Naive thymus-derived CD8-positive, alpha-beta T cell (primary cell): ENCODE results near the gene LRP2. TPM values are rescaled to one million over a fixed set of nuclear protein-coding genes. Genes with fewer than 3 reads are reported as not detected.

ENCODE experiments used
- ATAC-seq, 2 donors: fragments of 150-1000 bp; cut with Tn5 transposase in 1 of 2; sonication (Bioruptor Pico), chemical (Tn5 transposase) in 1 of 2; 1 replicate in 1 of 2; 2 replicates in 1 of 2; pipeline ENCODE4 v1.10.0; 2021; ENCODE audit warnings: mild to moderate bottlenecking in 2 of 2, moderate library complexity in 2 of 2
- POLR2A ChIA-PET: fragments of 350-600 bp; sonication (Branson Sonifier 250); formaldehyde crosslinking; loops from one replicate; lab custom pipeline; 2021; ENCODE audit warnings: antibody characterized with exemption; lab: Charles Lee
- DNase-seq, 10 donors: peaks; one replicate each; pipeline versions ENCODE4 v3.0.0 to v3.0.0-alpha.2; 2020 to 2022
- H3K27ac Mint-ChIP-seq, 10 donors: one replicate each; pipeline ENCODE4 v1.8.0; 2020 to 2022; ENCODE audit warnings: mild to moderate bottlenecking in 10 of 10, mixed read lengths in 10 of 10, moderate library complexity in 4 of 10, inconsistent platforms in 1 of 10
- H3K27me3 Mint-ChIP-seq, 5 donors: one replicate each; pipeline ENCODE4 v1.8.0; 2021 to 2022; ENCODE audit warnings: mixed read lengths in 5 of 5
- H3K36me3 Mint-ChIP-seq, 3 donors: one replicate each; pipeline ENCODE4 v1.8.0; 2020 to 2022; ENCODE audit warnings: mixed read lengths in 3 of 3, mild to moderate bottlenecking in 2 of 3, inconsistent platforms in 1 of 3
- H3K4me1 Mint-ChIP-seq, 4 donors: one replicate each; pipeline ENCODE4 v1.8.0; 2021 to 2022; ENCODE audit warnings: mixed read lengths in 4 of 4
- H3K4me3 Mint-ChIP-seq, 10 donors: one replicate each; pipeline ENCODE4 v1.8.0; 2020 to 2022; ENCODE audit warnings: mild to moderate bottlenecking in 10 of 10, mixed read lengths in 10 of 10, moderate library complexity in 6 of 10, inconsistent platforms in 1 of 10
- H3K9me3 Mint-ChIP-seq, 9 donors: one replicate each; pipeline ENCODE4 v1.8.0; 2020 to 2022; ENCODE audit warnings: mixed read lengths in 9 of 9, mild to moderate bottlenecking in 3 of 9, inconsistent platforms in 1 of 9, moderate library complexity in 1 of 9
- polyA plus RNA-seq, 3 donors: library from polyadenylated mRNA; unstranded; fragments of 300-500 nt; fragmentation: Illumina TruSeq; gene quantifications; one replicate each; pipeline ENCODE4 v1.2.3, GENCODE V29; 2021
- total RNA-seq, 8 experiments: library from RNA in 2 of 8; stranded (reverse) in 2 of 8; gene quantifications; one replicate each; pipeline ENCODE4 v1.2.3 and lab custom pipeline; 2021 to 2026

Gene LRP2
- total and polyA plus RNA-seq, 5 experiments from 2014 or later, result not detected

DNA sequence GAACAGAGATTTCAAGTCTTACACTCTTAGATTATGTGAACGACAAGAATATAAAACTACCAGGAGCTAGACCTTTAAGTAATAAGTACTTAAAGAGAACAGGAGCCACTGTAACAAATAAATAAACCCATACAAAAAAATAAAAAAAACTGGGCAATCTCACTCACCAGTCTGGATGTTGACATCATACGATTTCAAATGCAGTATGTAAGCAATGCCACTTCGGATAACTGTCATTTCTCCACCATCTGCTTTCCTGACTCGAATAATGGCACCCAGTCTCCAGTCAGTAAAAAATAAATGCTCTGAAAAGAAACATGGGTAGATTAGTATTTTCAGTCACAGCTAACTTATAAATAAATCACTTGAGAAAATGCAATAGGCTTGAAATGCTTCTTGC lies 115.1 kb downstream of the LRP2 start:
- H3K27ac Mint-ChIP-seq, result no peak overlapping the region
- DNase-seq (no peak), ATAC-seq (no peak)
- H3K27me3 Mint-ChIP-seq, result peaks cover 0 to 16% (median 4%) of the 10 kb centered on the region in 5 donors
- H3K4me1 Mint-ChIP-seq, result no peaks in the 10 kb centered on the region
- POLR2A ChIA-PET, result no interaction called here
- H3K9me3 Mint-ChIP-seq, result peaks cover 0 to 11% (median 3%) of the 10 kb centered on the region in 9 donors
- H3K4me3 Mint-ChIP-seq, result no peak overlapping the region
- H3K36me3 Mint-ChIP-seq, result no peaks in the 10 kb centered on the region

DNA sequence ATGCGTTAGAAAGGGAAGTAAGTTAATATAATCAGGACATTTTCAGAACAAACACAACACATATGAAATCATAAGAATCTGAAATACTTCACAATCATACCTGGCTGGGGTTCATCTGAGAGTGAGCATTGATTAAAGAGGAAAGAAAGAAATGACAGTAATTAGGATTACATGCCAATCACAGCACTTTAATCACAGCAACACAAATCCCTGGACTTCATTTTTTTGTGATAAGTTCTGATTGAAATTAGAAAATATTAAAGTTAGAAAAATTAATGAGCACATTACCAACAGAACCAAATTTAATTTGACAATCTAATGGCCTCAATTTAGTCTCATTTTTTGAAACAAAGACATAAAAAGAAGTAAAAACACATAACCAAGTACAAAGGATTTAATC lies 121.9 kb downstream of the LRP2 start:
- no peak overlapping the region for H3K4me3 Mint-ChIP-seq
- H3K27me3 Mint-ChIP-seq, result peaks cover 2 to 16% (median 6%) of the 10 kb centered on the region in 5 donors
- no peaks in the 10 kb centered on the region for H3K4me1 Mint-ChIP-seq
- no peak for DNase-seq
- ATAC-seq, result no peak
- POLR2A ChIA-PET, result no interaction called here
- peaks cover 0 to 4% (median 0%) of the 10 kb centered on the region in 9 donors for H3K9me3 Mint-ChIP-seq
- no peaks in the 10 kb centered on the region for H3K36me3 Mint-ChIP-seq
- no peak overlapping the region for H3K27ac Mint-ChIP-seq

DNA sequence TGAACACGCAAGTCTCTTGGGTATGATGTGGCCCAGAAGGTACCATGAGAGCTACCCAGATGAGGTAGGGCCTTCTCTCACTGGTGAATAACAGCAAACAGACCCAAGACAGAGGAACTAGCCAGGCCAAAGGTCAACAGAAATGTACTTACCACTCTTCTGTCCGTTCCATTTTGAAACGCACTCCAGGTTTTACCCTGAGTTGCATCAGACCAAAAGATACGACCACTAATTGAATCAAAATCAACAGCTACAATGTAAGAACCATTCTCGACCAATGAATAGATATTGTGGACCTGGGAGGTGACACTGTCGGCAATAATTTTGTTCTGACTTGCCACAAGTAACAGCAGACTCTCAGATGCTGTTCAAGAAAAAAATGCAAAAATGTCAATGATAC lies 124.4 kb downstream of the LRP2 start:
- no peak overlapping the region for H3K27ac Mint-ChIP-seq
- ATAC-seq, result no peak
- peaks cover 0 to 16% (median 6%) of the 10 kb centered on the region in 5 donors for H3K27me3 Mint-ChIP-seq
- H3K36me3 Mint-ChIP-seq, result no peaks in the 10 kb centered on the region
- H3K9me3 Mint-ChIP-seq, result peaks cover 0 to 2% (median 0%) of the 10 kb centered on the region in 9 donors
- no peak overlapping the region for H3K4me3 Mint-ChIP-seq
- H3K4me1 Mint-ChIP-seq, result no peaks in the 10 kb centered on the region
- no peak for DNase-seq
- POLR2A ChIA-PET, result no interaction called here

DNA sequence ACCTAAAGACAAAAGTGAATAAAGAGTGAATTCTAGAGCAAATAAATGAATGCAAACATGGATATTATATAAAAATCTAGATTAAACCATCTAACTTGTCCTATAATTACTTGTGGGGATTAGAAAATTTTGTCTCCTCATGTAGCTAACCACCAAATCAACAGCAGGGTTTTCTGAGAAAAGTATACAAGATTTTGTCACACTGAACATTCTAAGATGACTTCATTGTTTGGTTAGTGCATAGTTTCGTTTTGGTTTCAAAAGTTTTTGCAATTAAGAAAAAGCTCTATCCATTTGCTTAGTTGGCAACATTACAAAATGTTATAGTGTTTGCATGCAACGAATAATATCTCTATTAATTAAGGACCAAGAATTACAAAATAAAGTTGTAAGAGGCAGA lies 125.0 kb downstream of the LRP2 start:
- ATAC-seq, result no peak
- H3K4me3 Mint-ChIP-seq, result no peak overlapping the region
- no peak for DNase-seq
- H3K9me3 Mint-ChIP-seq, result peaks cover 0 to 2% (median 0%) of the 10 kb centered on the region in 9 donors
- H3K27me3 Mint-ChIP-seq, result peaks cover 0 to 18% (median 7%) of the 10 kb centered on the region in 5 donors
- POLR2A ChIA-PET, result no interaction called here
- no peaks in the 10 kb centered on the region for H3K4me1 Mint-ChIP-seq
- H3K36me3 Mint-ChIP-seq, result no peaks in the 10 kb centered on the region
- H3K27ac Mint-ChIP-seq, result no peak overlapping the region

DNA sequence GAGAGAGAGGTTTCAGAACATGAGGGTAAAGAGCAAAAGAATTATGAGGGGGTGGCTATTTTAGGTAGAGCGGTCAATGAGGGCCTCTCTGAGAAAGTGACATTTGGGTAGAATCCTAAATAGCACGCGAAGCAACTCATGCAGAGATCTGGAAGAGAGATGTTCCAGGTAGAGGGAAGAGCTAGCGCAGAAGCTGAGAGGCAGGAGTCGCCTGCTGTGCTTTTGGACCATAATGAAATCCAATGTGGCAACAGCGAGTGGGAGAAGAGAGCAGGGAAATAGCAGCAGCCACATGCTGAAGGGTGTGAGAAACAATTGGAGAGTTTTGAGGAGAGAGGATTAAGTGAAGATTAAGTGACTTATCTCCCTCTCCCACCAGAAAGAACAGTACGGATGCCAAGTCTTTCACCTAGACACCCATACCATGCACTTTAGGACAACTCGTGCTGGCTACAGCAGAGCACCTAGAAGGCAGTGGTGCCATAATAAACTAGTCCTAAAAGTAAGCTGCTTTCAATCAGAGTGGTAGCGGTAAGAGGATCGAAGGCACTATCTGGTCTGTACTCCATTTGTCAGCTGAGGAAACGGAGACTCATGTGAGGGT lies 129.7 kb downstream of the LRP2 start:
- DNase-seq (no peak), ATAC-seq (no peak)
- Mint-ChIP-seq H3K9me3 (peaks cover 0 to 2% (median 0%) of the 10 kb centered on the region in 9 donors), H3K36me3 (no peaks in the 10 kb centered on the region), H3K27me3 (peaks cover 0 to 18% (median 4%) of the 10 kb centered on the region in 5 donors), H3K4me1 (no peaks in the 10 kb centered on the region), H3K27ac (no peak overlapping the region), H3K4me3 (no peak overlapping the region)
- POLR2A ChIA-PET, result no interaction called here

DNA sequence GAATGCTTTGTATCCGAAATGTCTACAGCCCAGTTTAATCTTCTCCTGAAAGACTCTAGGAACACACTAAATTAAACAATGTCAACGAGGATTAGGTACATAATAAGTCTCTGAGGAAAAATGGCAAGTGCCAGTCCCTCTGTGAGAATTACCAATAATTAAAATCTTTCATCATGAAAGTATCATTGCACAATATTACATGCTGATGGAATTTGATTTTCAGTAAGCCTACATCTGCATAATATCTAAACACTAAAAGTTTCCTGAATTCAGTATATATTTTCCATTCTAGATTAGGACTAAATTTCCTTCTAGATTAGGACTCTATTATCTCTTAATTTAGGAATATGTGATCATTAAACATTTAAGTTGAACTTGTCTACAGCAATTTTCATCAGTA lies 132.1 kb downstream of the LRP2 start:
- H3K4me3 Mint-ChIP-seq, result no peak overlapping the region
- no peaks in the 10 kb centered on the region for H3K36me3 Mint-ChIP-seq
- H3K9me3 Mint-ChIP-seq, result no peaks in the 10 kb centered on the region
- no peak overlapping the region for H3K27ac Mint-ChIP-seq
- peaks cover 0 to 18% (median 4%) of the 10 kb centered on the region in 5 donors for H3K27me3 Mint-ChIP-seq
- POLR2A ChIA-PET, result no interaction called here
- no peak for DNase-seq
- H3K4me1 Mint-ChIP-seq, result no peaks in the 10 kb centered on the region
- ATAC-seq, result no peak

DNA sequence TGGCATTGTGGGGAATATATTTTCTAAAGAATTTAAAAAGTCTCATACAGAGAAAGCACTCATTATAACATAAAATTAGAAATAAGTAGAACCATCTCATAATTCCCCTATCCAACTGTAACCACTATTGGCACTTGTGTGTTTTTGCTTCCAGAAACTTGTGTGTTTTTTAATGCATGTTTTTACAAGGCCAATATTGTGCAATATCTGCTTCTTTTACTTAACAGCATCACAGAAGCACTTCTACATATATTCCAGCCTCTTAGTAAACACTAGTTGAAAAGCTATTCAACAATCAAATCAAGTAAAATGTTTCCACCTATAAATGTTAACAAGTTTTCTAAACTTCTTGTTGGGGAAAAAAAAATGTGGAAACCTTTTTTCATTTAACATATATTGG lies 132.7 kb downstream of the LRP2 start:
- H3K36me3 Mint-ChIP-seq, result no peaks in the 10 kb centered on the region
- no peak overlapping the region for H3K27ac Mint-ChIP-seq
- no peaks in the 10 kb centered on the region for H3K9me3 Mint-ChIP-seq
- no peak overlapping the region for H3K4me3 Mint-ChIP-seq
- POLR2A ChIA-PET, result no interaction called here
- H3K4me1 Mint-ChIP-seq, result no peaks in the 10 kb centered on the region
- no peak for ATAC-seq
- DNase-seq, result no peak
- peaks cover 0 to 18% (median 4%) of the 10 kb centered on the region in 5 donors for H3K27me3 Mint-ChIP-seq

DNA sequence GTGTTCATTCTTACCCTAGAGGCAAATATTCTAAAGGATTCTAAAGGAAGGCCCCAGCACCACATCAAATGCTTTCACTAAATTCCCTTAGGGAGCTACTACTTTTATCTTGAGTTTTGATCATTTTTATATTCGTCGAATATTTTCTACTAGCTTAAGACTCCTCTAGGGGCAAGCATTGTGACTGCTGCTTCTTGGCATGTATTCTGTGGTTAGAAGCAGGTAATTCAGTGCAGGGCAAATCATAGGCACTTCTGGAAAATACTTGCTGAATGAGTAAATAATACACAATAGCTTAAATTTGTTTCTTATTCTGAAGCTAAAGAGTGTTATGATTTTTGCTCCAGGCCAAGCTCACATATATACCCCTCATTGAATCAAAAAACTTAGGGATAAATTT lies 136.4 kb downstream of the LRP2 start:
- no peak for DNase-seq
- Mint-ChIP-seq H3K4me3 (no peak overlapping the region), H3K27ac (no peak overlapping the region), H3K4me1 (no peaks in the 10 kb centered on the region), H3K9me3 (no peaks in the 10 kb centered on the region), H3K27me3 (peaks cover 0 to 4% (median 0%) of the 10 kb centered on the region in 5 donors), H3K36me3 (no peaks in the 10 kb centered on the region)
- no peak for ATAC-seq
- POLR2A ChIA-PET, result no interaction called here

DNA sequence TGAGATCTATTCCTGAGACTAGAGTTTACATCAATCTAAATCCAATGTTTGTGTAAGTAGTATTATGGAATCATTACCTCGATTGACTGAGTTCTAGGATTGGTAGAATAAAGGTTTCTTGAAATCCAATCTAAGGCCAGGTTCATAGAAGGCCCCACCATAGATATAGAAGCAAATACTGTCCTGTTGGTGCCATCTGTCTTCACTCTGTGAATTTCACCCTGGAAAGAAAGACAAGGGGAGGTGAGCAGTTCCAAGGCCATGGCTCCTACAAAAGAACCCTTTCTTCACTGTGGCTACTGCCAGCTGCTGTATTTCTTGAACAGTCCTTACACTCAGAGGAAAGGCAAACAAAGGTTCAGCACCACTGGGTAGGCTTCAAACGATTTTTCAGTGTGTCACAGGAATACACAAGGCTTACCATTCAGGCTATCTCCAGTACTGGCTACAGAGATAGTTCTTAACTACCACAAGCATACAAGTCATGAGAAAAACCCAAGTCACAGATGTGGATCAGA lies 137.0 kb downstream of the LRP2 start:
- POLR2A ChIA-PET, result no interaction called here
- Mint-ChIP-seq H3K27ac (no peak overlapping the region), H3K9me3 (no peaks in the 10 kb centered on the region), H3K27me3 (peaks cover 0 to 4% (median 0%) of the 10 kb centered on the region in 5 donors), H3K4me1 (no peaks in the 10 kb centered on the region), H3K36me3 (no peaks in the 10 kb centered on the region), H3K4me3 (no peak overlapping the region)
- DNase-seq, result no peak
- no peak for ATAC-seq

DNA sequence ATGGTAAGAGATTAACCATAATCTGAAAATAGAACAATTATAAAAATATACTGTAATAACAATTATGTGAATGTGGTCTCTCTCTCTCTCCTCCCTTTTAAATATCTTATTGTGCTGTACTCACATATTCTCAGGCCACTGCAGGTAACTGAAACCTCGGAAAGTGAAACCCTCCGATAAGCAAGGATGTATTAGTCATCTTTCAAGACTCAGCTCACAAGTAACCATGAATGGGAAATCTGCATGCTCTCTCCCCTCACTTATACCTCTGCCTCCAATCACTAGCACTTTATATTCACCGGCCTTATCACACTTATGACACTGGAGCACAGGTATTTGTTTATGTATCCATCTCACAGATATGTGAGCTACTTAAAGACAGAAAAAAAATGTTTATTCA lies 139.7 kb downstream of the LRP2 start:
- POLR2A ChIA-PET, result no interaction called here
- DNase-seq, result no peak
- H3K4me3 Mint-ChIP-seq, result no peak overlapping the region
- no peaks in the 10 kb centered on the region for H3K27me3 Mint-ChIP-seq
- no peak overlapping the region for H3K27ac Mint-ChIP-seq
- H3K9me3 Mint-ChIP-seq, result no peaks in the 10 kb centered on the region
- H3K36me3 Mint-ChIP-seq, result no peaks in the 10 kb centered on the region
- H3K4me1 Mint-ChIP-seq, result no peaks in the 10 kb centered on the region
- ATAC-seq, result no peak

DNA sequence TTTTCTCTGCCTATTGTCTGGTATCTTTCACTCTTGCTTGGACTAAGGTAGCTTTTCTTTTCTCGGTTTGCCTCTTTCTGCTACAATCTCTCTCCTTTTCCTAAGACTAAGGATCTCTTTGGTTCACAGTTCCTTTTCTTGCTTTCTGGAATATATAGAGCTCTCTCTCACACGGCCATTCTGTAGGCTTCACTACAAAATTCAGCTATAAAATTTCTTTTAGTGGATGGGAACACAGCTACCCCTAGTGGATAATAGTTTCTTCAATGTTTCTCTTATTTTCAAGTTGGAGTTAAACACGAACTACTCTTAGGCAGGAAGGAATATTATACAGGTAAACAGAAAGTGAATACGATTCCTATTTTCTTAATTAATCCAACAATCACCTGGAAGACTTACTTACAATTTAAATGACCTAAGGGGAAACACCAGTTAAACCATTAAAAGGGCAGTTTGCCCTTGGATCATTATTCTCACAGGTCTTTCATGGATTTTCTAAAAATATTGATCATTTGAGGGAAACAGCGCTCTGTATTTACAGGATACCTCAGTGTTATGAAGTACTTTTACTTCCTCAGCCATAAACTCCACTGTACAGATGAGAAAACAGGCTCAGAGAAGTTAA lies 140.5 kb downstream of the LRP2 start:
- H3K27me3 Mint-ChIP-seq, result no peaks in the 10 kb centered on the region
- no peak for ATAC-seq
- no peaks in the 10 kb centered on the region for H3K4me1 Mint-ChIP-seq
- no peak for DNase-seq
- POLR2A ChIA-PET, result no interaction called here
- no peak overlapping the region for H3K27ac Mint-ChIP-seq
- H3K4me3 Mint-ChIP-seq, result no peak overlapping the region
- H3K36me3 Mint-ChIP-seq, result no peaks in the 10 kb centered on the region
- no peaks in the 10 kb centered on the region for H3K9me3 Mint-ChIP-seq

DNA sequence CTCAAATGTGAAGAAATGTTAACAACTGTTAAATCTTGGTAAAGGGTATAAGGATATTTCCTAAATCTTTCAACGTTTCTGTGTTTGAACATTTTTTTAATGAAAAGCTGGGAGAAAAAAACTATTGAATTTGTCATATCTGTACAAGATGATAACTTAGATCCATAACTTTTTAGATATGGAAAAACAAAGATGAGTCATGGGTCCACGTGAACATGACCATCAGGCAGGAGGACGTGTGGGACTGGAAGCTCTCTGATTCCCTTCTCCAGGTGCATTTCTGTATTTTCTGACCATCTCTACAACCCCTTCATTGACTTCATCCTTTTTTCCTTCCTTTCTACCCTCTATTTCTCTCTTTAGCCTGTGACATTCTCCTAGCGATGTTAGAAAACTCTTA lies 151.4 kb downstream of the LRP2 start:
- no peaks in the 10 kb centered on the region for H3K9me3 Mint-ChIP-seq
- H3K4me1 Mint-ChIP-seq, result no peaks in the 10 kb centered on the region
- no peak overlapping the region for H3K4me3 Mint-ChIP-seq
- POLR2A ChIA-PET, result no interaction called here
- ATAC-seq (no peak), DNase-seq (no peak)
- no peak overlapping the region for H3K27ac Mint-ChIP-seq
- no peaks in the 10 kb centered on the region for H3K36me3 Mint-ChIP-seq
- peaks cover 0 to 4% (median 2%) of the 10 kb centered on the region in 5 donors for H3K27me3 Mint-ChIP-seq

DNA sequence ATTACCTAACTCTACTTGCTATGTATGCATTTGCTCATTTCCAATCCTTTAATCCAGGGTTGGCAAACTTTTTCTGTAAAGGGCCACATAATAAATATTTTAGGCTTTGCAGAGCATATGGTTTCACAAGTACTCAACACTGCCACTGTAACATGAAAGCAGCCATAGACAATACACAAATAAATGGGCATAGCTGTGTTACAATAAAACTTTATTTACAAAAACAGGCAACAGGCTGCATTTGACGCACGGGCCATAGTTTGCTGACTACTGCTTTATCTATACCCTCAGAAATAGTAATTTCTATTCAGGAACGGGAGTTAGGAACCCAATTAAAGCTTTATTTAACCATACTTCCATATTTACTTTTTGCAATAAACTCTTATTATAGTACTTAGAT lies 154.3 kb downstream of the LRP2 start:
- POLR2A ChIA-PET, result no interaction called here
- Mint-ChIP-seq H3K36me3 (no peaks in the 10 kb centered on the region), H3K27me3 (peaks cover 0 to 6% (median 2%) of the 10 kb centered on the region in 5 donors), H3K9me3 (no peaks in the 10 kb centered on the region), H3K4me1 (no peaks in the 10 kb centered on the region), H3K27ac (no peak overlapping the region), H3K4me3 (no peak overlapping the region)
- ATAC-seq (no peak), DNase-seq (no peak)

DNA sequence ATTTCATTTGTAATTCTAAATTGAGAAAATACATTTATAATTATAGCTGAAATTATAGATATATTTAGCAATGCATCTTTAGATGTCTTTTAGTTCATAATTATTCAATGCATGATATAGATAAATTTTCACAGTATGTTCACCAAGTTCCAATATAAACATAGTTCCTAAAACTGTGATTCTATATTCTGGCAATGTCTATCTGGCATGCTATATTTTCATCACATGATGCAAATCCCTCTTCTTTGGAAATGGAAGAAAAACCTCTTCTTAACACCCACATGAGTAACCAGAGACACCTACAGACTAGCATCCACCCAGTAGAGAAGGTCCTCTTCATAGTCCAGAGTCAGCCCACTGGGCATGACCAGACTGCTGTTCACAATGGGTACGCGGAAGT lies 157.2 kb downstream of the LRP2 start:
- ATAC-seq (no peak), DNase-seq (no peak)
- H3K36me3 Mint-ChIP-seq, result no peaks in the 10 kb centered on the region
- no peak overlapping the region for H3K4me3 Mint-ChIP-seq
- POLR2A ChIA-PET, result no interaction called here
- H3K4me1 Mint-ChIP-seq, result no peaks in the 10 kb centered on the region
- no peaks in the 10 kb centered on the region for H3K9me3 Mint-ChIP-seq
- H3K27me3 Mint-ChIP-seq, result peaks cover 4 to 17% (median 7%) of the 10 kb centered on the region in 5 donors
- no peak overlapping the region for H3K27ac Mint-ChIP-seq
